Measurements from ENCODE around the gene MEX3C.

Gene MEX3C

GRCh38 chr18:51162617-51163016 lies 34.9 kb downstream of the MEX3C start:
- DNase-seq (ENCODE audit: low spot score) = no peak
- in situ Hi-C loops (cut with MboI; ENCODE audit: low sequenced_read_pairs, unreplicated experiment) = no loop called here
- TF ChIP-seq CTCF (IDR thresholded peaks at IDR 0.05; ENCODE audit: borderline replicate concordance, control extremely low read depth, extremely low read depth, insufficient read depth, missing control alignments) = no peak

GRCh38 chr18:51160646-51161045 lies 36.8 kb downstream of the MEX3C start:
- in situ Hi-C loops (cut with MboI; ENCODE audit: low sequenced_read_pairs, unreplicated experiment) = no loop called here
- TF ChIP-seq CTCF (IDR thresholded peaks at IDR 0.05; ENCODE audit: borderline replicate concordance, control extremely low read depth, extremely low read depth, insufficient read depth, missing control alignments) = no peak
- DNase-seq (ENCODE audit: low spot score) = no peak

- in situ Hi-C loops (cut with MboI; ENCODE audit: low sequenced_read_pairs, unreplicated experiment) = no loop called here
- no peak for TF ChIP-seq CTCF (IDR thresholded peaks at IDR 0.05; ENCODE audit: borderline replicate concordance, control extremely low read depth, extremely low read depth, insufficient read depth, missing control alignments)
- DNase-seq (ENCODE audit: low spot score) = no peak
Measured at GRCh38 chr18:51157215-51157614, 40.3 kb downstream of the MEX3C start.

GRCh38 chr18:51154431-51155063 lies 42.9 kb downstream of the MEX3C start:
- no peak for DNase-seq (ENCODE audit: low spot score)
- in situ Hi-C loops (cut with MboI; ENCODE audit: low sequenced_read_pairs, unreplicated experiment) = no loop called here
- TF ChIP-seq CTCF (IDR thresholded peaks at IDR 0.05; ENCODE audit: borderline replicate concordance, control extremely low read depth, extremely low read depth, insufficient read depth, missing control alignments) = no peak

GRCh38 chr18:51153659-51154371 lies 43.7 kb downstream of the MEX3C start:
- peak; percentile 74 for DNase-seq (ENCODE audit: low spot score)
- in situ Hi-C loops (cut with MboI; ENCODE audit: low sequenced_read_pairs, unreplicated experiment) = no loop called here
- TF ChIP-seq CTCF (IDR thresholded peaks at IDR 0.05; ENCODE audit: borderline replicate concordance, control extremely low read depth, extremely low read depth, insufficient read depth, missing control alignments) = no peak

- TF ChIP-seq CTCF (IDR thresholded peaks at IDR 0.05; ENCODE audit: borderline replicate concordance, control extremely low read depth, extremely low read depth, insufficient read depth, missing control alignments) = peak; percentile 13
- in situ Hi-C loops (cut with MboI; ENCODE audit: low sequenced_read_pairs, unreplicated experiment) = no loop called here
- DNase-seq (ENCODE audit: low spot score) = peak; percentile 74
Measured at GRCh38 chr18:51151568-51152511, 45.6 kb downstream of the MEX3C start.
